Lower leg skin (tissue), 3 donors: ENCODE results near the gene RASA3.

Experiments used
- CTCF ChIP-seq, 3 donors: fragments of 450-650 bp; IDR thresholded peaks; one replicate each; pipeline ENCODE4 v1.5.1; 2016; ENCODE audit warnings: antibody characterized with exemption in 3 of 3, mild to moderate bottlenecking in 3 of 3, moderate library complexity in 2 of 3
- POLR2A ChIP-seq, 2 donors: fragments of 450-650 bp; IDR thresholded peaks; one replicate each; pipeline ENCODE4 v1.6.1; 2016 to 2017; ENCODE audit warnings: antibody characterized with exemption in 2 of 2, mild to moderate bottlenecking in 1 of 2, moderate library complexity in 1 of 2

- TF ChIP-seq CTCF (IDR thresholded peaks at IDR 0.05) (no peak), POLR2A (IDR thresholded peaks at IDR 0.05) (no peak)
Measured at GRCh38 chr13:114031631-114032030, 100.8 kb downstream of the RASA3 start.
